ENCODE results near the gene FBXO42.
"Not testable (repeated sequence)": the region's sequence is repeated elsewhere in the genome, so short reads cannot be mapped to it uniquely, and the experiment has no call there.

FBXO42 gene

DNA sequence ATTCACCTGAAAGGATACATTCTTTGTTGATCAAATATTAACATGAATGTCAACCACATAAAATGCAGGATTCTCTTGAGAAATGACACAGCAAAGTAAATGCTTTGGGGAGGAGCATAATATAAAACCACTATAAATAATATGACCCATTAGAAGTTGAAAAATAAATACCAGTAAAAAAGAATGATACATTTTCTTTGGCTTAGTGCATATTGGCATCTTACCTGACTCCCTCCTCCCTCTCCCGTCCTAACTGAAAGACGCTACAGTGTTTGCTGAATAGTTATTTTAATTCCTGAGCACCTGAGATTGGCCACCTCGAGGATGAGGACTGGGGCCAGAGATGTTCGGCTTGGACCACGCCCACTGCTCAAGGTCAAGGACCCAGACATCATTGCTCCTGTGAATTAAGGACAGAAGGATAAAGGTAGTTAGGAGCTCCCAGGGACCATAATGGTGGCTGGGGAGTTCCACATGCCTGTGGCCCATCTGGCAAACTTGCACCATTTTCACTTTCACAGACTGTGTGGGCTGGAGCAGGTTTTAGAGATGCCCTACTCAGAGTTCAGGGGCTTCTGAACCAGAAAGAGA, 98.9 kb downstream of the FBXO42 start:
- TF ChIP-seq TAF1 (IDR thresholded peaks at IDR 0.05; ENCODE audit: borderline replicate concordance, low read depth, low read length), result no peak
- no peak for TF ChIP-seq POLR2A (IDR thresholded peaks at IDR 0.05; ENCODE audit: low read depth, low read length)
- TF ChIP-seq POLR2AphosphoS5 (IDR thresholded peaks at IDR 0.05; ENCODE audit: low read depth, low read length), result no peak
- DNase-seq (ENCODE audit: insufficient read length) (no peak), FAIRE-seq (no peak)

DNA sequence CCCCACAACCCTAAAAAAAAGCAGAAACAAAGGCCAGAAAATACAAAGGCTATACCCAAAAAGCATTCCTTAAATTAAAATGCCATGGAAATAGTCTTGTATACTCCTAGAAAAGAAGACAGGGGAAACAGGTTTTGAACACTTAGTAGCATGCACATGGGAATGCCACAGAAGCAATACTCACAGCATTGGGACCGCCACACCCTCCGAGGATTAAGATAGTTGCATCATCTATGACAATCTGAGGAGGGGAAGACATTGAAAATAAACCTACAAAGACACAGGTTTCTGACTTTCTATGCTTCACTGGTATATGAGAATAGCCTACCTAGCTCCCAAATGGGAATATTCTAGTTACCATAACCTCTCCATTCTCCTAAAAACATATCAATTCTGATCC, 99.4 kb downstream of the FBXO42 start:
- TF ChIP-seq TAF1 (IDR thresholded peaks at IDR 0.05; ENCODE audit: borderline replicate concordance, low read depth, low read length), result no peak
- no peak for TF ChIP-seq POLR2AphosphoS5 (IDR thresholded peaks at IDR 0.05; ENCODE audit: low read depth, low read length)
- no peak for TF ChIP-seq POLR2A (IDR thresholded peaks at IDR 0.05; ENCODE audit: low read depth, low read length)
- FAIRE-seq (no peak), DNase-seq (ENCODE audit: insufficient read length) (no peak)

- DNase-seq (ENCODE audit: insufficient read length) (no peak), FAIRE-seq (no peak)
- TF ChIP-seq TAF1 (IDR thresholded peaks at IDR 0.05; ENCODE audit: borderline replicate concordance, low read depth, low read length) (no peak), POLR2A (IDR thresholded peaks at IDR 0.05; ENCODE audit: low read depth, low read length) (no peak), POLR2AphosphoS5 (IDR thresholded peaks at IDR 0.05; ENCODE audit: low read depth, low read length) (no peak)
Observed at GRCh38 chr1:16251381-16251780, 100.9 kb downstream of the FBXO42 start.

- FAIRE-seq (no peak), DNase-seq (ENCODE audit: insufficient read length) (no peak)
- TF ChIP-seq TAF1 (IDR thresholded peaks at IDR 0.05; ENCODE audit: borderline replicate concordance, low read depth, low read length), result no peak
- no peak for TF ChIP-seq POLR2A (IDR thresholded peaks at IDR 0.05; ENCODE audit: low read depth, low read length)
- no peak for TF ChIP-seq POLR2AphosphoS5 (IDR thresholded peaks at IDR 0.05; ENCODE audit: low read depth, low read length)
Observed at GRCh38 chr1:16250524-16251251, 101.6 kb downstream of the FBXO42 start.

DNA sequence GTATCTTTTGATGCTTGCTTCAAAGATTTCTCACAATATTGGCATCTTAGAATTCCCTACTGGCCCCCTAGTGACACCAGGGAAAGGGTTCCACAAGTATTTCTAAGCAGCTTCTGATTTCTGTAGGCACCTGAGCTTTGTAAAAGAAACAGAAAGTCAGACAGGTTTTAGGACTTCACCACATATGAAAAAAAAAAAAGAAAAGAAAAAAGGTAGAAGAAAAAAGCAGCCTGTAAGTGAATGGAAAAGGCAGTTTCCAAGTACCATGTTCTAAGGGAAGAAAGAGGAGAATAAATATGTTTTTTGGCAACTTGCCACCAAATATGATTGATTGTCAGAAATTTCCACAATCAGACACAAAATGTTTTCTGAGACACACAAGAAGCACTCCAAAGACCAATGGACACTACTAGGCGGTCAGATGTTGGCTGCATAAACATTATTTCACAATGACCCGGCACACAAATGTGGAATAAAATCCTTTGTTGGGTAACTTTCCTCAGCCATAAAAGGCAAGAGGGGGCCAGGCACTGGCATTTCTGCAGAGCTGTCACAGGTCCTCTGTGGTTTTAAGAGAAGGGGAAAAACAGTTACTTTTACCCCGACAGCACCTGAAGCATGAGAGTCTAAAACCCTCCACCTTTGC, 102.6 kb downstream of the FBXO42 start:
- no peak for DNase-seq (ENCODE audit: insufficient read length)
- FAIRE-seq, result no peak

GRCh38 chr1:16248603-16249516, 103.4 kb downstream of the FBXO42 start:
- no peak for TF ChIP-seq TAF1 (IDR thresholded peaks at IDR 0.05; ENCODE audit: borderline replicate concordance, low read depth, low read length)
- TF ChIP-seq POLR2A (IDR thresholded peaks at IDR 0.05; ENCODE audit: low read depth, low read length), result no peak
- no peak for TF ChIP-seq POLR2AphosphoS5 (IDR thresholded peaks at IDR 0.05; ENCODE audit: low read depth, low read length)
- peak; percentile 52 for DNase-seq (ENCODE audit: insufficient read length)
- FAIRE-seq, result peak; percentile 70

More for the DNA sequence above, 102.6 kb downstream of the FBXO42 start:
- no peak for TF ChIP-seq POLR2AphosphoS5 (IDR thresholded peaks at IDR 0.05; ENCODE audit: low read depth, low read length)
- TF ChIP-seq TAF1 (IDR thresholded peaks at IDR 0.05; ENCODE audit: borderline replicate concordance, low read depth, low read length), result no peak
- TF ChIP-seq POLR2A (IDR thresholded peaks at IDR 0.05; ENCODE audit: low read depth, low read length), result no peak

GRCh38 chr1:16248007-16248436, 104.3 kb downstream of the FBXO42 start:
- DNase-seq (ENCODE audit: insufficient read length), result no peak
- no peak for FAIRE-seq
- TF ChIP-seq TAF1 (IDR thresholded peaks at IDR 0.05; ENCODE audit: borderline replicate concordance, low read depth, low read length) (no peak), POLR2A (IDR thresholded peaks at IDR 0.05; ENCODE audit: low read depth, low read length) (no peak), POLR2AphosphoS5 (IDR thresholded peaks at IDR 0.05; ENCODE audit: low read depth, low read length) (no peak)

GRCh38 chr1:16247441-16247840, 104.8 kb downstream of the FBXO42 start:
- DNase-seq (ENCODE audit: insufficient read length) (no peak), FAIRE-seq (no peak)
- TF ChIP-seq POLR2AphosphoS5 (IDR thresholded peaks at IDR 0.05; ENCODE audit: low read depth, low read length) (no peak), TAF1 (IDR thresholded peaks at IDR 0.05; ENCODE audit: borderline replicate concordance, low read depth, low read length) (no peak), POLR2A (IDR thresholded peaks at IDR 0.05; ENCODE audit: low read depth, low read length) (no peak)

GRCh38 chr1:16246961-16247360, 105.3 kb downstream of the FBXO42 start:
- no peak for FAIRE-seq
- TF ChIP-seq TAF1 (IDR thresholded peaks at IDR 0.05; ENCODE audit: borderline replicate concordance, low read depth, low read length), result no peak
- TF ChIP-seq POLR2AphosphoS5 (IDR thresholded peaks at IDR 0.05; ENCODE audit: low read depth, low read length), result no peak
- TF ChIP-seq POLR2A (IDR thresholded peaks at IDR 0.05; ENCODE audit: low read depth, low read length), result no peak
- no peak for DNase-seq (ENCODE audit: insufficient read length)

- not testable (repeated sequence) for DNase-seq (ENCODE audit: insufficient read length); FAIRE-seq
Observed at GRCh38 chr1:16246239-16246638, 106.0 kb downstream of the FBXO42 start.

Measured in GM12892 (cell line).